SK-N-DZ (cell line): ENCODE measurements around the gene MID2.
"Not testable (repeated sequence)": the region's sequence is repeated elsewhere in the genome, so short reads cannot be mapped to it uniquely, and the experiment has no call there.

Experiments used
- DNase-seq: peaks from one replicate; pipeline ENCODE4 v3.0.0-alpha.2; 2015; ENCODE audit warnings: low spot score
- small RNA-seq, 2 experiments: library from RNA; depleted of rRNA; stranded (forward); fragments of <200 nt; gene quantifications; one replicate each; pipeline ENCODE3, GENCODE V24; 2014

MID2 gene

GRCh38 chrX:107936434-107936730 lies 110.7 kb downstream of the MID2 start:
- no peak for DNase-seq

- DNase-seq = no peak
Observed at GRCh38 chrX:107940095-107940494, 114.4 kb downstream of the MID2 start.

- DNase-seq = not testable (repeated sequence)
Observed at GRCh38 chrX:107955337-107955736, 129.7 kb downstream of the MID2 start.

- DNase-seq = no peak
Observed at GRCh38 chrX:107968623-107969022, 143.0 kb downstream of the MID2 start.

- DNase-seq = no peak
Observed at GRCh38 chrX:107970073-107970472, 144.4 kb downstream of the MID2 start.

- DNase-seq = no peak
Observed at GRCh38 chrX:107971636-107972035, 146.0 kb downstream of the MID2 start.

Small RNA genes lying within 50 kb of the gene (small RNA-seq; reads per million reads assigned to genes)
- 0 reads per million in 2 experiments for gene RF00019
